Astrocyte of the cerebellum (primary cell): ENCODE measurements around the gene TMEM132D.

Source experiments
- DNase-seq: peaks from one replicate; pipeline ENCODE4 v3.0.0-alpha.2; 2011; ENCODE audit warnings: low read depth
- H3K4me3 ChIP-seq: 2 replicates; pipeline ENCODE4 v1.5.1; 2011; ENCODE audit warnings: mild to moderate bottlenecking, low read depth, low read length, moderate library complexity
- CTCF ChIP-seq: IDR thresholded peaks from 2 replicates; pipeline ENCODE4 v1.5.1; 2012; ENCODE audit warnings: low read length, low read depth, moderate library complexity, mild to moderate bottlenecking; ENCODE audit errors: missing control alignments
- in situ Hi-C: cut with HindIII; loops from 2 replicates; pipeline ENCODE4 v1.10.0; 2017; ENCODE audit warnings: low sequenced_read_pairs

Gene TMEM132D

GRCh38 chr12:129494766-129495165, 409.1 kb downstream of the TMEM132D start:
- TF ChIP-seq CTCF: no peak
- DNase-seq: no peak
- in situ Hi-C loops: no loop called here
- H3K4me3 ChIP-seq: no peak overlapping the region

- no peak for DNase-seq
- in situ Hi-C loops: no loop called here
- H3K4me3 ChIP-seq: no peak overlapping the region
- TF ChIP-seq CTCF: no peak
These were observed 409.6 kb downstream of the TMEM132D start for GRCh38 chr12:129494260-129494659.

GRCh38 chr12:129489100-129489676, 414.6 kb downstream of the TMEM132D start:
- in situ Hi-C loops: no loop called here
- H3K4me3 ChIP-seq: no peak overlapping the region
- TF ChIP-seq CTCF: no peak
- no peak for DNase-seq

- in situ Hi-C loops: no loop called here
These were observed 416.9 kb downstream of the TMEM132D start for GRCh38 chr12:129486931-129487330.

GRCh38 chr12:129483111-129483893, 420.5 kb downstream of the TMEM132D start:
- no peak for TF ChIP-seq CTCF
- no peak for DNase-seq
- in situ Hi-C loops: no loop called here
- no peak overlapping the region for H3K4me3 ChIP-seq

More at GRCh38 chr12:129486931-129487330, 416.9 kb downstream of the TMEM132D start:
- no peak overlapping the region for H3K4me3 ChIP-seq
- DNase-seq: no peak
- no peak for TF ChIP-seq CTCF

GRCh38 chr12:129481921-129482320, 421.9 kb downstream of the TMEM132D start:
- TF ChIP-seq CTCF: no peak
- in situ Hi-C loops: no loop called here

More at GRCh38 chr12:129481921-129482320, 421.9 kb downstream of the TMEM132D start:
- no peak for DNase-seq
- H3K4me3 ChIP-seq: no peak overlapping the region
